ENCODE results near the gene P2RX6.

The P2RX6 gene

GRCh38 chr22:20995329-20996030 lies 19.5 kb upstream of the P2RX6 start:
- no peak overlapping the region for H3K4me3 ChIP-seq (ENCODE audit: control insufficient read depth, low read depth, low read length)
- no peak for TF ChIP-seq CTCF (conservative IDR thresholded peaks at IDR 0.05; ENCODE audit: control insufficient read depth, insufficient read depth, low read depth, low read length)
- no peak for DNase-seq (ENCODE audit: low read depth)

- no peak overlapping the region for H3K4me3 ChIP-seq (ENCODE audit: control insufficient read depth, low read depth, low read length)
- DNase-seq (ENCODE audit: low read depth), result no peak
- no peak for TF ChIP-seq CTCF (conservative IDR thresholded peaks at IDR 0.05; ENCODE audit: control insufficient read depth, insufficient read depth, low read depth, low read length)
Observed at GRCh38 chr22:20996031-20996410, 18.9 kb upstream of the P2RX6 start.

DNA sequence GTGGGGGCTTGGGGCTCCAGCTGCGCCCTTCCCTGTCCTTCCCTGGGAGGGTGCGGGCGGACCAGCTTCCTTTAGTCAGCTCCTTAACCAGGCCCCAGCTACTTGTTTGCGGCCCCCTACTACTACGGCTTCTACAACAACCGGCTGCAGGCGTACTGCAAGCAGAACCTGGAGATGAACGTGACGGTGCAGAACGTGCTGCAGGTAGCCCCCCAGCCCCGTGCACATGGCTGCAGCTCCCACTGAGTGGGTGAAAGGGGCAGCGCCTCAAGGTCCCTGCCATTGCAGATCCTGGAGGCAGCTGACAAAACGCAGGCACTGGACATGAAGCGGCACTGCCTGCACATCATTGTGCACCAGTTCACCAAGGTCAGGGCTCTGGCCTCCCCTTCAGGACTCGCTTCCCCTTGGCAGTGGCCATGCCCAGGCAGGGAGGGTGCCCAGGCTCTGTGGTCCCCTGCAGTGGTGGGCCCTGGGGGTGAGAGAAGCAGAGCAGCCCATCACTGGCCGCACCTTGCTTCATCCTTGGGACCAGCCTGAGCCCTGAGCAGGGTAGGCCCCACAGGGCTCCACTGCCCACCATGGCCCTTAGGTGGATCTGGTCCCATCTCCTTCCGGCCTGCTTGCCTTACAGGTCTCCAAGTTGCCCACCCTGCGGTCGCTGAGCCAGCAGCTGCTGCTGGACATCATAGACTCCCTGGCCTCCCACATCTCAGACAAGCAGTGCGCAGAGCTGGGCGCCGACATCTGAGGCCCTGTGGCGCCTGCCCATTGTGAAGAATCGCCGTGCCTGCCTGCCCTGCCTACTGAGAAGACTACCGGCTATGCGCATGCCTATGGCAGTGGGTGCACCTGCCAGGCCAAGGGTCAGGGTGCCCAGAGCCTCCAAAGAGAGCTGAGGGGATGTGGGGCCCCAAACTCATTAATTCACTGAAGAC lies 18.1 kb upstream of the P2RX6 start:
- TF ChIP-seq CTCF (conservative IDR thresholded peaks at IDR 0.05; ENCODE audit: control insufficient read depth, insufficient read depth, low read depth, low read length), result no peak
- no peak overlapping the region for H3K4me3 ChIP-seq (ENCODE audit: control insufficient read depth, low read depth, low read length)
- no peak for DNase-seq (ENCODE audit: low read depth)

DNA sequence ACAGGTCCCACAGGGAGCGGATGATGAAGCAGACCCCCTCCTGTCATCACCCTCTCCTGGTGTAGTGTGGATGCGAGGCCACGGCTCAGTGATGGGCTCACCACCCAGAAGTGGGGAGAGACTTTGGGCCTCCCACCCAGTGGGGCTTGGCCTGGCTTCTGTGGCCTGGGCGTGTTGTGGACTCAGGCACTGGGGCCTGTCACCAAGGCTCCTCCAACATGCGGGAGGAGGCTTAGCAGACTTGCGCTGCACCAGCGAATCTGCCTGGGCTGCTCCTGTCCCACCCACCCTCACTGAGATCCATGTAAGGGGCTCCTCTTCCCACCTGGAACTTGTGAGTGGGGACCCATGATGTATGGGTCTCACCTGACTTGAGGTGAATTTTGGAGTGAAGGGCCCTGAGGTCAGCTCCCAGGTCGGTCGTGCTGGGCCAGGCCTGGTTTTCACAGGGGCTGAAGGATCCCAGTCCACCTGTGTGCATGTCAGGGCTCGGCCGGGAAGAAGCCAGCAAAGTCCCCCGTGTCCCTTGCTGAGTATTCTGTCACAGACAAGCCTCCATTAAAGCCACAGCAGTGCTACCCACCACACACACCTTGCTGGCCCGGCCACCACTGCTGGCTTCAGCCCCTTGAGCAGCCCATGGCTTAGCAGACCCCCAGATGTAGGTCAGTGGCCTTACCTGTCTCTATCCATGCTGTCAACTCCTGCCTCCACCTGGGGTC lies 17.3 kb upstream of the P2RX6 start:
- TF ChIP-seq CTCF (conservative IDR thresholded peaks at IDR 0.05; ENCODE audit: control insufficient read depth, insufficient read depth, low read depth, low read length), result no peak
- H3K4me3 ChIP-seq (ENCODE audit: control insufficient read depth, low read depth, low read length), result no peak overlapping the region

GRCh38 chr22:20998411-20999336 lies 16.3 kb upstream of the P2RX6 start:
- H3K4me3 ChIP-seq (ENCODE audit: control insufficient read depth, low read depth, low read length), result no peak overlapping the region
- peak; percentile 51 for DNase-seq (ENCODE audit: low read depth)
- TF ChIP-seq CTCF (conservative IDR thresholded peaks at IDR 0.05; ENCODE audit: control insufficient read depth, insufficient read depth, low read depth, low read length), result no peak

More for the DNA sequence above, 17.3 kb upstream of the P2RX6 start:
- DNase-seq (ENCODE audit: low read depth), result no peak
